Fibroblast of mammary gland (primary cell): ENCODE results near the gene ATP6V1C2.
A peak's percentile ranks its signal among the peaks of the same experiment; 100 is the strongest.

Source experiments
- DNase-seq: peaks from one replicate; pipeline ENCODE4 v3.0.0-alpha.2; 2010; ENCODE audit warnings: low read depth
- H3K4me3 ChIP-seq: 2 replicates; pipeline ENCODE4 v1.5.1; 2011; ENCODE audit warnings: low read depth, mild to moderate bottlenecking, low read length, moderate library complexity; ENCODE audit not compliant: control insufficient read depth
- TF ChIP-seq, protein P1 (sequence below): conservative IDR thresholded peaks from 2 replicates; pipeline ENCODE4 v1.5.1; 2011; ENCODE audit warnings: low read depth, low read length, inconsistent platforms; ENCODE audit not compliant: control insufficient read depth, insufficient read depth

ATP6V1C2 gene

DNA sequence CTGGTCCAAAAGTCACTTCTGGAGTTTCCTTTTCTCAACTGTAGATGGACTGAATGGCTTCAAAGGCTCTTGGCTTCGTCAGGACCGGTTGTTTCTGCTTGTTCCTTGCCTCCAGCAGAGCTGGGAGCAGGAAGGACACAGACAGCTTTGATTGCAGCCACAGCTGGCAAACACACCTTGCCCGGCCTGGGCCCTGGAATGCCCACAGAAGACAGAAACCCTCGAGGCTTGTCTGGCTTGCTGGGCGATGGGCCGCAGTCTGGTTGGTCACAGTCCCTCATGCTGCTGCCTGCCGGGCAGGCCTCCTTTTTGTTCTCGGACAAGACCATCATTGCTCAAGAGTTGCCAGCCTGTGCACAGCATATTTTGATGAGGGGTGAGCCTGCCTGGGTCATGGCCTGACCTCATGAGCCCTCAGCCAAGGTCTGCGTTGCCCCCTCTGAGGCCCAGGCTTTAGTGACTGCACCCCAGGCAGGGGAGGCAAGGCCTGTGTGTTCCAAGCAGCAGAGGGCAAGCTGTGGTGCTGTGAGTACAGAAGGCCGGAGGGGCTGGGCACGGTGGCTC lies 37.8 kb downstream of the ATP6V1C2 start:
- TF ChIP-seq, protein P1, sequence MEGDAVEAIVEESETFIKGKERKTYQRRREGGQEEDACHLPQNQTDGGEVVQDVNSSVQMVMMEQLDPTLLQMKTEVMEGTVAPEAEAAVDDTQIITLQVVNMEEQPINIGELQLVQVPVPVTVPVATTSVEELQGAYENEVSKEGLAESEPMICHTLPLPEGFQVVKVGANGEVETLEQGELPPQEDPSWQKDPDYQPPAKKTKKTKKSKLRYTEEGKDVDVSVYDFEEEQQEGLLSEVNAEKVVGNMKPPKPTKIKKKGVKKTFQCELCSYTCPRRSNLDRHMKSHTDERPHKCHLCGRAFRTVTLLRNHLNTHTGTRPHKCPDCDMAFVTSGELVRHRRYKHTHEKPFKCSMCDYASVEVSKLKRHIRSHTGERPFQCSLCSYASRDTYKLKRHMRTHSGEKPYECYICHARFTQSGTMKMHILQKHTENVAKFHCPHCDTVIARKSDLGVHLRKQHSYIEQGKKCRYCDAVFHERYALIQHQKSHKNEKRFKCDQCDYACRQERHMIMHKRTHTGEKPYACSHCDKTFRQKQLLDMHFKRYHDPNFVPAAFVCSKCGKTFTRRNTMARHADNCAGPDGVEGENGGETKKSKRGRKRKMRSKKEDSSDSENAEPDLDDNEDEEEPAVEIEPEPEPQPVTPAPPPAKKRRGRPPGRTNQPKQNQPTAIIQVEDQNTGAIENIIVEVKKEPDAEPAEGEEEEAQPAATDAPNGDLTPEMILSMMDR, result no peak
- H3K4me3 ChIP-seq, result no peak overlapping the region
- DNase-seq, result no peak

DNA sequence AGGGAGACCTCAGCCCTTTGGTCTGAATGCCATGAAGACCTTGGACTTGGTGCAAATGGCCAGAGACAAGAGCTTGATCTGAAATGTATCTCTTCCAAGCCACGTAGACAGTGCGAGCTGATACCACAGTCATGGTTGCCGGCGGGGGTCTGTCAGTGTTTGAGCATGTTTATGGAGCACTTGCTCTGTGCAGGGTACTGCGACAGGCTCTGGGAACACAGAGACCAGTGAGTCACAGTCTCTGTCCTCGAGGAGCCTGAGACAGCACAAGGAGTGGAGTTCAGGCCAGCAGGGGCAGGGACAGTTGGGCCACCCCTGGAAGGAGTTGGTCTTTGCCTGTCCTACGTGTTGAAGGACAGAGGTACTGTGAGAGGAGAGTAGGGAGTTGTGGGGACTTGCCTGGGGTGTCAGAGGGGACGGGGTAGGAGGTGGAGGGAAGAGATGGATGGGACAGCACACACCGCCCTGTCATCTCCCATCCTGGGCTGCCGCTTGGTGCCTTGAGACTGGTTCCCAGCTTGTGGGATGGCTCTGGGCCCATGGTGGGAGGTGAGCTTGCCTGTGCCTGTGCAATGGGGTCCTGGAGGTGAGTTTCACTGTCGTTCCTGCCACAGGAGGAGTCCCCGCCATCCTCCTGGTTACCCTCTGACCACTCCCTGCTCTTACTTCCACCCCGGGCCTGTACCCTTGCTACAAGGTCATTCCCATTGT lies 39.5 kb downstream of the ATP6V1C2 start:
- no peak overlapping the region for H3K4me3 ChIP-seq
- TF ChIP-seq, protein P1, result no peak
- DNase-seq, result no peak

DNA sequence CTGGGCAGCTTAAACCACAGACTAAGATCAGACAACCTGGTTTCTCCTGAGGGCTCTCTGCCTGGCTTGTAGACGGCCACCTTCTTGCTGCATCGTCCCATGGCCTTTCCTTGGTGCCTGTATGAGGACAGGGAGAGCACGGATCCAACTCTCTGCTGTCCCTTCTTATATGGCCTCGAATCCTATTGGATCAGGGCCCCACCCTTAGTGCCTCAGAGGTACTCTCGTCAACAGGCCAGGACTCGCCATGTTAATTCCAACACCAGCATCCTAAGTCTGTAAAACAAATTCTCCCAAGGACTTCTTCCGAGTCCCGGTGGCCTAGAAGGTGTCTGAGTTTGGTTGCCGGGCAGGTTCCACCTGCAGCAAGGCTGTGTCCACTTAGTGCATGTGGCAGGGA lies 40.2 kb downstream of the ATP6V1C2 start:
- TF ChIP-seq, protein P1, result no peak
- no peak for DNase-seq
- no peak overlapping the region for H3K4me3 ChIP-seq

DNA sequence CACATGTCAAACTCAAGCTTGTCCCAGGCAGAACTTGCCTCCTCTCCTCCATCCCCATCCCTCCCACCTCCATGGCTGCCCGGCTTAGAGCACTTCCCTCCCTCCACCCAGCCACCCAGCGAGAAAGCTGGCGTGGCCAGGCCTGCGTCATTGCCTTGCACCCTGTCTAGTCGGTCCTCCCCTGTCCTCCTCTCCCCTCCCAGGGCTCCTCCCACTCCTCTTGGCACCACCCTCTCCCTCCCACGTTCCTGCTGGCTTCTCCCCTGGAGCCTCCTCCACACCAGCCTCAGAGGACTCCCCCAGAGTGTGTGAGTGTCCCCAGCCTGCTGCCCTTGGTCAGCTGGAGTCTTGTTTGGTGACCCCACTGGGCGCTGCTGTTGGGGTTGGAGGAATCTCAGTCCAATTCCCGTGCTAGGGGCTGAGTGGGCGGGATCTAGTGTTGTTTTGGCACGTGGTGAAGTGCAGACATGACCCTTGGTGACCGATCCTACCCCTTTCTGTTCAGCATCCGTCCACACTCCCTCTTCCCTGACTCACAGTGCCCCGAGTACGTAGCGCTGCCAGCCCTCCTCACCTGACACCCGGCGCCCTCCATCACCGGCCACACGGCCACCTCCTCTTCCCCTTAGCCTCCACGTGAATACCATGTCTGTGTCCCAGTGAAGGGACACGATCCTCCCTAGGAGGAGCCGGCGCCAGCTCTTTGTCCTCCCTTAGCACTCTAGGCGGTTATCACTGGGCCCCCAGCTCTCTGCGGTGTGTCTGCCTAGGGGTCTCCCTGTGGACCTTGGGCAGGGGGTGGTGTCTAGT lies 41.4 kb downstream of the ATP6V1C2 start:
- no peak overlapping the region for H3K4me3 ChIP-seq
- peak; percentile 50 for DNase-seq

DNA sequence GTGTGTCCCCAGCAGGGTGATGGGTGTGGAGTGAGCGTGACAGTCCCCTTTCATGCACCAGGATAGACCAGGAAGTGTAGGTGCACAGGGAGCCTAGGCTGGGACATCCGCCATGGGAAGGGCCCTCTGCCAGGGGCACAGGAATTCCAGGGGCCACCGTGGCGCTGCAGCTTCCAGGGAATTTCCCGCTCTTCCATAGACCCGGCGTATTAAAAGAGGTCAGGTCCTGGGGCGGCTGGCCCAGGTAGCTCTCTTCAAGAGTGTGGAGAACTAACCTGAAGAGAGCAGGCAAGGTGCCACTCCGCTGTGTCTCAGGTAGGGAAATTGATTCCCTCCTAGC lies 42.0 kb downstream of the ATP6V1C2 start:
- no peak overlapping the region for H3K4me3 ChIP-seq
- TF ChIP-seq, protein P1, result no peak
- no peak for DNase-seq

More for the DNA sequence above, 41.4 kb downstream of the ATP6V1C2 start:
- TF ChIP-seq, protein P1, result no peak

DNA sequence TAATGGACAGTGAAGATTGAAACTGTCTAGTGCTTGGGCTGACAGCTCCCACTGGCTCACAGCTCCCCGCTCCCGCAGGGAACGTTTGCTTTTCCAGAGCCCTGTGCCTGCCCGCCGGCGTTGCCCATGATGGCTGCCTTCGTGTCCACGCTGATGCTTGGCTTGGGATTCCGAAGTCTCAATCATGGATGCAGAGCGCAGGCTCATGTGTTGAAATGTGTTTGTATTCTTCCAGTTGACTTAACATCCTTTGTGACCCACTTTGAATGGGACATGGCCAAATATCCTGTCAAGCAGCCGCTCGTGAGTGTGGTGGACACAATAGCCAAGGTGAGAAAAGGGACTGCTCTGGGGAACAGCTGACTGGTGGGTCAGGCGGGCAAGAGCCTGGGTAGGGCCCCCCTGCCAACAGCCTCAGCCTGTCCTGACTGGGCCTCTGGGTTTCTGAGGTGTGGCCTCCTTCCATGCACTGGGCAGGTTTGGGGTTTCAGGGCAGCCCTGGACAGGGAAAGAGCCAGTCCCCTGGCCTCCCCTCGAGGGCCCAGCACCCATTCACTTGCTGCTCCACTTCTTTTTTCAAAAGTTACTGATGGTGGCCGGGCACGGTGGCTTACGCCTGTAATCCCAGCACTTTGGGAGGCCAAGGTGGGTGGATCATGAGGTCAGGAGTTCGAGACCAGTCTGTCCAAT lies 42.8 kb downstream of the ATP6V1C2 start:
- DNase-seq, result no peak
- TF ChIP-seq, protein P1, result no peak

More for the DNA sequence above, 42.8 kb downstream of the ATP6V1C2 start:
- H3K4me3 ChIP-seq, result no peak overlapping the region
